GM18868 (cell line): Measurements from ENCODE around the gene COASY.

Experiments
- ATAC-seq: cut with Tn5 transposase; IDR thresholded peaks from one replicate; pipeline ENCODE4 v1.9.1; 2021; ENCODE audit warnings: mild to moderate bottlenecking, moderate library complexity; ENCODE audit not compliant: unreplicated experiment

Gene COASY

GRCh38 chr17:42609814-42610801 is 48.2 kb downstream of the COASY start:
- peak; percentile 2 for ATAC-seq

DNA sequence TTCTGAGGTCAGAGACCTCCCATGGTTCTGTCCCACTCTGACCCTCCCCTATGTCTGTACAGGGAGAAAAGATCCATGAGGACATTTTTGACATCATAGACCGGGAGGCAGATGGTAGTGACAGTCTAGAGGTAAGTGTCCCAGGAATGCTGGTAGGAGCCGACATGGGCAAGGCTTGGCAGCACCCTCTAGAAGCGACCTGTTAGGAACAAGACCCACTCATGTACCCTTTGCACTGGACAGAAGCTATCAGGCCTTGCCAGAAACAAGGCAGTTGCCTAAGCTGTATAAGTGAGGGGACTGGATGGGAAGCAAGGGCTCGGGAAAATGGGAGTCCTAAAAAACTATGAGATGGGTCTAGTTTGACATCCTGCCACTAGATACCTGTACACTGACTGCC is 50.1 kb downstream of the COASY start:
- no peak for ATAC-seq

- ATAC-seq: no peak
Measured at GRCh38 chr17:42613699-42614295, 51.8 kb downstream of the COASY start.
